Dedifferentiated amniotic fluid mesenchymal stem cell (primary cell): ENCODE results near the gene HDGF.

Experiments used
- DNase-seq: peaks from one replicate; pipeline ENCODE4 v3.0.0-alpha.2; 2016; ENCODE audit errors: extremely low spot score

HDGF gene

GRCh38 chr1:156751451-156751756 lies at the start of gene HDGF:
Gene HDGF, minus strand, starts transcription at chr1:156751675. Its CDS starts 246 bp downstream, at chr1:156751429.
- DNase-seq: no peak

GRCh38 chr1:156797212-156797871 lies 45.9 kb upstream of the HDGF start:
- DNase-seq: peak; percentile 56

- no peak for DNase-seq
Measured at GRCh38 chr1:156796340-156797097, 45.0 kb upstream of the HDGF start.

- DNase-seq: no peak
Measured at GRCh38 chr1:156795787-156796186, 44.3 kb upstream of the HDGF start.

GRCh38 chr1:156795374-156795733 lies 43.9 kb upstream of the HDGF start:
- no peak for DNase-seq

- DNase-seq: no peak
Measured at GRCh38 chr1:156794506-156795373, 43.3 kb upstream of the HDGF start.

GRCh38 chr1:156789621-156790318 lies 38.3 kb upstream of the HDGF start:
- DNase-seq: no peak

- no peak for DNase-seq
Measured at GRCh38 chr1:156788136-156788535, 36.7 kb upstream of the HDGF start.

GRCh38 chr1:156786640-156787039 lies 35.2 kb upstream of the HDGF start:
- DNase-seq: no peak

- DNase-seq: no peak
Measured at GRCh38 chr1:156785458-156785857, 34.0 kb upstream of the HDGF start.

- no peak for DNase-seq
Measured at GRCh38 chr1:156781585-156782186, 30.2 kb upstream of the HDGF start.

GRCh38 chr1:156777573-156777972 lies 26.1 kb upstream of the HDGF start:
- no peak for DNase-seq

GRCh38 chr1:156776942-156777341 lies 25.5 kb upstream of the HDGF start:
- DNase-seq: no peak

GRCh38 chr1:156775799-156776198 lies 24.3 kb upstream of the HDGF start:
- DNase-seq: no peak

GRCh38 chr1:156773607-156774006 lies 22.1 kb upstream of the HDGF start:
- no peak for DNase-seq

- no peak for DNase-seq
Measured at GRCh38 chr1:156772728-156773497, 21.4 kb upstream of the HDGF start.

GRCh38 chr1:156772222-156772621 lies 20.7 kb upstream of the HDGF start:
- no peak for DNase-seq

- DNase-seq: no peak
Measured at GRCh38 chr1:156768610-156769295, 17.3 kb upstream of the HDGF start.

- no peak for DNase-seq
Measured at GRCh38 chr1:156767879-156768604, 16.6 kb upstream of the HDGF start.
